Loucy (cell line): ENCODE data around the gene OTUB2.

Experiments used
- EZH2phosphoT487 ChIP-seq: fragments of 200-600 bp; IDR thresholded peaks from 2 replicates; pipeline ENCODE4 v1.6.1; 2018; ENCODE audit warnings: antibody characterized with exemption, mild to moderate bottlenecking, moderate library complexity, borderline replicate concordance
- TF ChIP-seq, protein P1 (sequence below): fragments of 200-600 bp; sonication (generic); conservative IDR thresholded peaks from 2 replicates; pipeline ENCODE4 v1.5.1; 2014; ENCODE audit warnings: mild to moderate bottlenecking, antibody characterized with exemption, low read length

DNA sequence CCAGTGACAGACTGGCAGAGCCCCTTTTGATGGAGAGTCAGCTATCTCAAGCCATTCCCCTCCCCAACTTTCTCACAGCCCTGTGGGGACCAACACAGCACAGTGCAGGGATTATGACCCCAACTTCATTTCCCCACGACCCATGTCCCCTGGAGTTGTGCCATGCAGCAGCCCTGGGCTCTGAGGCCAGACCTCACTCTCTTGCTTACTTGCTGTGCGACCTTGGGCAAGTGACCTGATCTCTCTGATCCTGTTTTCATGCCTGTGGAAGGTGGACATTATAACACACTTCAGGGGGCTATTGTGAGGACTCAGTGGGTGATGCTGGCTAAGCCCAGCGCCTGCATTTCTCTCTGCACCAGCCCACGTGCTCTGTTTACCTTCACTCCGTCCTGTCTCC, 14.1 kb downstream of the OTUB2 start:
- TF ChIP-seq, protein P1, sequence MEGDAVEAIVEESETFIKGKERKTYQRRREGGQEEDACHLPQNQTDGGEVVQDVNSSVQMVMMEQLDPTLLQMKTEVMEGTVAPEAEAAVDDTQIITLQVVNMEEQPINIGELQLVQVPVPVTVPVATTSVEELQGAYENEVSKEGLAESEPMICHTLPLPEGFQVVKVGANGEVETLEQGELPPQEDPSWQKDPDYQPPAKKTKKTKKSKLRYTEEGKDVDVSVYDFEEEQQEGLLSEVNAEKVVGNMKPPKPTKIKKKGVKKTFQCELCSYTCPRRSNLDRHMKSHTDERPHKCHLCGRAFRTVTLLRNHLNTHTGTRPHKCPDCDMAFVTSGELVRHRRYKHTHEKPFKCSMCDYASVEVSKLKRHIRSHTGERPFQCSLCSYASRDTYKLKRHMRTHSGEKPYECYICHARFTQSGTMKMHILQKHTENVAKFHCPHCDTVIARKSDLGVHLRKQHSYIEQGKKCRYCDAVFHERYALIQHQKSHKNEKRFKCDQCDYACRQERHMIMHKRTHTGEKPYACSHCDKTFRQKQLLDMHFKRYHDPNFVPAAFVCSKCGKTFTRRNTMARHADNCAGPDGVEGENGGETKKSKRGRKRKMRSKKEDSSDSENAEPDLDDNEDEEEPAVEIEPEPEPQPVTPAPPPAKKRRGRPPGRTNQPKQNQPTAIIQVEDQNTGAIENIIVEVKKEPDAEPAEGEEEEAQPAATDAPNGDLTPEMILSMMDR: no peak
- TF ChIP-seq EZH2phosphoT487: no peak
